Measurements from ENCODE around the gene SPINK14.

Gene SPINK14, protein sequence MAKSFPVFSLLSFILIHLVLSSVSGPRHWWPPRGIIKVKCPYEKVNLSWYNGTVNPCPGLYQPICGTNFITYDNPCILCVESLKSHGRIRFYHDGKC

GRCh38 chr5:148168246-148168645 is at the start of gene SPINK14:
Gene SPINK14, plus strand, starts transcription at chr5:148168546. Its CDS starts 1,187 bp downstream, at chr5:148169733.
- no peak for DNase-seq (ENCODE audit: low read depth in 2 of 2)

GRCh38 chr5:148120317-148120716 is 48.0 kb upstream of the SPINK14 start:
- DNase-seq (ENCODE audit: low read depth in 2 of 2), result no peak

DNA sequence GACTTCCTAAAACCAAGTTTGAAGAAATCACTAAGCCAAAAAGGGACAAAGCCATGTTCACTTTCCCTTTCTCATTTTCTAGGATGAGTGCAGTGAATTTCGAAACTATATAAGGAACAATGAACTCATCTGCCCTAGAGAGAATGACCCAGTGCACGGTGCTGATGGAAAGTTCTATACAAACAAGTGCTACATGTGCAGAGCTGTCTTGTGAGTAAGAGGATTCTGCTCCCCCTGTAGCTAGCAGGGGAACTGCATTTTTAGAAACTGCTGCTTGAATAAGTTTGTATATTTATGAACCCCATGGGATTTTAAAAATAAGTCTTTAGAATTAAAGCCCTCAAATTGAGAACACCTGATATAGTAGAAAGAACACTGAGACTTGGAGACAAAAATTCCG is 42.7 kb upstream of the SPINK14 start:
- no peak for DNase-seq (ENCODE audit: low read depth in 2 of 2)

DNA sequence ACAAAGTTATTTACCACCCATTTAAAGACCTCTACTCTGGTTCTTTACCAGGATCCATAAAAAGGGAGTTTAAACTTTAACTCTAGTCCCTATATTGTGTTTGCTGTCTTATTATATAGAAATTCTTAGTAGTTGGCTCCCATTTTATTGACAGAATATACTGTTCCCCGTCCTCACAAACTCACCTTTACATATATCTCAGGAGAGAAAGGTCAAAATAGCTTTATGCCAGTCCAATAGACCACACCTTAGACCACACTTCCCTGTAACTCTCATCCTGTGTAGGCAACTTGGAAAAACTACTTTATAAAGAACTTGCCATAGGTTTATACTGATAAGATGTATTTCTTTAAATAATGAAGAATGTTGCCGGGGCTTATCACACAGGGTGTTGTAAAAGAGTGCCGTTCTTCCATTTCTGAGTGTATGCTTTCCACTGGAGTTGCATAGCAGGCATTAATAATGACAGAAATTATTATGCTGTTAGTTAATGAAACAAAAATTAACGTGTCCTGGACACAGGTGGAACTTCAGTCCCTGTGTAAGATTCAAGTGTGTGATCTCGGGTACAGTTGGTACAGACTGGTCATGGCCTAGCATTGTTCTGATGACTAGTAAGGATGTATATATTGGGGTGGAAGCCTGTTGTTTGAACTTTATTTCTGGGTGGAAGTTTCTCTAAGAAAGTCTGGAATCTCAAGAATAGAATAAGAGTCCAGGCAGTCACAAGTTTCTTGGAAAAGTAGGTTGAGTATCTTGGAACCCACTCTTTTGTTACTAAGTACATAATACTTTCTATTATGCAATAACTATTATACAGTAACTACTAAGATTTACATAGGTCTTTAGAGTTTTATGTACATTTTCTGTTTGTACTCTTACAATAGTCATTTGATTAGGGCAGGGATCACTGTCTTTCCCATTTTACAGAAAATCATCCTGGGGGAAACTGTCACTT is 33.0 kb upstream of the SPINK14 start:
- DNase-seq (ENCODE audit: low read depth in 2 of 2), result no peak

DNA sequence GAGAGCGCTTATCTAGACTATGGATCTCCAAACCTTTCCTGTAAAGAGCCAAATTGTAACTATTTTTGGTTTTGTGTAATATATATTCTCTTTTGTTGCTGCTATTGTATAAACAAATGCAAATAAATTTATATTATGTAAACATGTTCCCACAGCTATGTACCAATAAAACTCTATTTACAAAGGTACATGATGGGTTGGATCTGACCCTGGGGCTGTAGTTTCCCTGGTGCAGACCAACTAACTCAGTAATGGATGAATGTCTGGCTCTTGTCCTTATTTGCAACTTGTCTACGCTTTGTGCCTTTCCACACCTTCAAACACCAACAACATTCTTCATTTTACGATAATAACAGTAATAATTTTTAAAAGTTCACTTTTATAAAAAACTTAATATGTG is 27.5 kb upstream of the SPINK14 start:
- DNase-seq (ENCODE audit: low read depth in 2 of 2), result no peak

GRCh38 chr5:148141645-148142044 is 26.7 kb upstream of the SPINK14 start:
- no peak for DNase-seq (ENCODE audit: low read depth in 2 of 2)

DNA sequence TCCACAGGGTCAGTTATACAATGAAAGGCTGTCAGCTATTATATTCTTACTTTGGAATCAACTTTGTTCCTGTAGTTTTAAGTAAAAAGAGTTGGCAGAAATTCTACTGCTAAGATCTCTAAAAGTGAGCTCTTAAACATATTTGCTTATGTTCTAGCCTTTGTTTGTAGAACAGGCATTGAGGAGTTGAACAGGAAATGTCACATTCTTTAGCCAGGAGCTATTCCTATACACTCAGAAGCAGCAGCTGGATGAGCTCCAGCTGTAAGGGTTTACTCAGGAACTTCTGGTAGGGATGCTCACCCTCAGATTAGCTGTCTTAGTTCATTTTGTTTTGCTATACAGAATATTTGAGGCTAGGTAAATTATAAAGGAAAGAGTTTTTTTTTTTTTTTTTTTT is 22.4 kb upstream of the SPINK14 start:
- no peak for DNase-seq (ENCODE audit: low read depth in 2 of 2)

GRCh38 chr5:148146487-148146886 is 21.9 kb upstream of the SPINK14 start:
- DNase-seq (ENCODE audit: low read depth in 2 of 2), result no peak

GRCh38 chr5:148147415-148147814 is 20.9 kb upstream of the SPINK14 start:
- DNase-seq (ENCODE audit: low read depth in 2 of 2), result no peak

- no peak for DNase-seq (ENCODE audit: low read depth in 2 of 2)
Observed at GRCh38 chr5:148151872-148152271, 16.5 kb upstream of the SPINK14 start.

DNA sequence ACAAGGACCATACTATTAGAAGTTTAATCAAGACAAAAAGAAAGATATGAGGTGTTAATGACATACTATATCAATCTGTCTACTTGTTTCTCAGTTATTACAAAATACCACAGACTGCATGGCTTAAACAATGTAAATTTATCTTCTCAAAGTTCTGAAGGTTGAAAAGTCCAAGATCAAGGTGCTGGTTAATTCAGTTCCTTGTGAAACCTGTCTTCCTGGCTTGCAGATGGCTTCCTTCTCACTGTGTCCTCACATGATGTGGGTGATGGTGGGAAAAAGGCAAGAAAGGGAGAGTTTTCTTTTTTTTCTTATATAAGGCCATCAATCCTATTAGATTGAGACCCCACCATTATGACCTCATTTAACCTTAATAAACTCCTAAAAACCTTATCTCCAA is 15.6 kb upstream of the SPINK14 start:
- no peak for DNase-seq (ENCODE audit: low read depth in 2 of 2)

GRCh38 chr5:148156609-148157008 is 11.7 kb upstream of the SPINK14 start:
- no peak for DNase-seq (ENCODE audit: low read depth in 2 of 2)

DNA sequence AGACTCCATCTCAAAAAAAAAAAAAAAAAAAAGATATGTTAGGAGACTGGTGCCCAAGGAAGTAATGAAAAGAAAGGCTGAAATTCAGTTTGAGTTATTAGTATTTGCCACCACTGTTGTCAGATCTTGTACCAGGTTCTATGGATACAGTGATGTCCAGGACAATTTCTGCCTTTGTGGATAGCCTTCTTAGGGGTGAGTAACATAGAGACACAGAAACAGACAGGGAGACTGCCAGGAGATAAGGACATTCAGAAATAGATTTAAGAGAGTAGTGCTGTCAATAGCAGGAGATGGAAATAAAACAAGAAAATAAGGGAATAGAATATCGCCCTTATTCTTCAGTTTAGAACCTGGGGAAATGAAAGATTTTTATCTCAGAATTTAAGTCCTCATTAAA is 6.3 kb upstream of the SPINK14 start:
- no peak for DNase-seq (ENCODE audit: low read depth in 2 of 2)

- no peak for DNase-seq (ENCODE audit: low read depth in 2 of 2)
Observed at GRCh38 chr5:148163345-148163744, 5.0 kb upstream of the SPINK14 start.

DNA sequence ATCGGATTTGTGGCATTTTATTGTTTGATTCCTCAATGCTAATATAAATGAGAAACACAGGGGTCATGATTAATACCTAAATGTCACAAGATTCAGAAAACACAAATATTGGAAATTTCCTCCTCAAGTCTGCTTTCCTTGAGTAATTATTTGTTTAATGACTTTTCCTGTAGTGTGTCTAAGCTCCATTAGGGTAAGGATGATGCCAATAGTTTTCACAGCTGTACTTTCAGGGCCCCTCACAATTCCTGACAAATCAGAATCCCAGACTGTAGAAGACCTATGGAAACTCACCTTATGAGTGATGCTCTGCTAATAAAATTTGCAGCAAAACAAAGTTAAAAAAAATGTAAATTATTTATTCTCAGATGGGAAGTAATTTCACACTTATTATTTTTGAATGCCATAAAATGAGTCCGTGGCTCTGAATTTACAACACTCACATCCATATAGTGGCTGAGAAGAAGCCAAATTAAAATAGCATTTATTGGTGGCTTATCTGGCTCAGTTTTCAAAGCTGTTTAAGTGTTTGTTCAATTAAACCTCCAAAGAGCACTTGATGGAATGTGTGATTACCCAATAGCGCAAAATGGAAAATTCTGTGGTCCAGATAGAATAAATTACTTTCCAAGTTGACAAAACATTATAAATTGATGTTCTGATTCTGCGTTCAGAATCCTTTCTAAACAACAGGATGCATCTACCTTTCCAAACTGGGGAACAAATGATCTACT is 1.6 kb upstream of the SPINK14 start:
- DNase-seq (ENCODE audit: low read depth in 2 of 2), result no peak

DNA sequence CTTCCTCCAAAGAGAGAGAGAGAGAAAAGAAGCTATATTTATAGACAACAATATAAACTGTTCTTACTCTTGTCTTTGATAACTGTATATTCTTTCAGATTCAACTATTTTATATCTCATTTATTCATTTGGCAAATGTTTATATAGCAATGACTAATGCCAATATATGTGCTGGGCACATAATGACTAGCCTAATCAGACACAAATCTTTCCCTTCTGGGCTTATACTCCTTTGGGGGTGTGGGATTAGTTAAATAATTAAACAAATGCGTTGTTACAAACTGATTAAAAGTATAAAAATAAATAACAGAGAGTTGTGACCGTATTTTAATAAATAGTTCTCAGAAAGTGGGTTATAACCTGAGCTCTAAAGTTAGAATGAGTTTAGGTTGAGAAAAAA is 4.0 kb downstream of the SPINK14 start:
- no peak for DNase-seq (ENCODE audit: low read depth in 2 of 2)

GRCh38 chr5:148176480-148176879 is 8.1 kb downstream of the SPINK14 start:
- no peak for DNase-seq (ENCODE audit: low read depth in 2 of 2)

GRCh38 chr5:148177207-148177606 is 8.9 kb downstream of the SPINK14 start:
- DNase-seq (ENCODE audit: low read depth in 2 of 2), result no peak

- no peak for DNase-seq (ENCODE audit: low read depth in 2 of 2)
Observed at GRCh38 chr5:148179234-148179824, 11.0 kb downstream of the SPINK14 start.

DNA sequence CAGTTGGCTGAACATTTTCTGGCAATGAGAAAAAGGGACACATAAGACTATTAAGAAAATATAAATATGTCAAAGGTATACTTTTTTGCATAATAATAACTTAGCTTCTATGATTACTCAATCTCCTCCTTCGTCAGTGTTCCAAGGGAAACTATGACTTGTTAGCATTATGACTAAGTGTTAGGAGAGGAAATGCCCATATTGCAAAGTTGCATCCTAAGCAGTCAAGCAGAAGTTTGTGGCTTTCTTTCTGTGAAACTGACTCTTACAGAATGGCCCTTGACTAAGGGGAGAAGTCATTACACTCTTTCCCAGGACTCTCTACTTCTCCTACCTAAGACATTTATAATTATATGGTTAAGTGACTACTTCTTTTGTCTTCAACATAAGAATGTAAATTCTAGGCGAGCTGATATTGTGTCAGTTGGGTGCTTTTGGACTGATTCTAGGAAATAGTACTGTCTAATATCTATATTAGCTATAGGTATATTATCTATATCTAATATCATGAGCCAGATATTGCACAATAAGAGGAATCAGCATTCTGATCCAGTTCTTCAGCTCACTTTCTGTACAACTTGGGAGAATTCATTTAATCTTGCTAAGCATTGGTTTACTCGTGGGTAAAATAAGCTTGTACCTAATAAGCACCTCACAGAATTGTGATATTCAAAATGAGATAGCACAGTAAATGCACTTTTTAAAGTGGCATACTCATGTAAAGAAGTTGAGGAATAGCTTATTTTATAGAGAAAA is 18.1 kb downstream of the SPINK14 start:
- DNase-seq (ENCODE audit: low read depth in 2 of 2), result no peak

GRCh38 chr5:148191010-148191409 is 22.7 kb downstream of the SPINK14 start:
- DNase-seq (ENCODE audit: low read depth in 2 of 2), result no peak

GRCh38 chr5:148193202-148193601 is 24.9 kb downstream of the SPINK14 start:
- DNase-seq (ENCODE audit: low read depth in 2 of 2), result no peak

Data from stimulated activated CD4-positive, alpha-beta T cell treated with anti-CD3 and anti-CD28 coated beads, Interleukin-15, amount 100 ng/mL, for 48 hours (primary cell).